Measurements from ENCODE around the gene PASK.

PASK gene

DNA sequence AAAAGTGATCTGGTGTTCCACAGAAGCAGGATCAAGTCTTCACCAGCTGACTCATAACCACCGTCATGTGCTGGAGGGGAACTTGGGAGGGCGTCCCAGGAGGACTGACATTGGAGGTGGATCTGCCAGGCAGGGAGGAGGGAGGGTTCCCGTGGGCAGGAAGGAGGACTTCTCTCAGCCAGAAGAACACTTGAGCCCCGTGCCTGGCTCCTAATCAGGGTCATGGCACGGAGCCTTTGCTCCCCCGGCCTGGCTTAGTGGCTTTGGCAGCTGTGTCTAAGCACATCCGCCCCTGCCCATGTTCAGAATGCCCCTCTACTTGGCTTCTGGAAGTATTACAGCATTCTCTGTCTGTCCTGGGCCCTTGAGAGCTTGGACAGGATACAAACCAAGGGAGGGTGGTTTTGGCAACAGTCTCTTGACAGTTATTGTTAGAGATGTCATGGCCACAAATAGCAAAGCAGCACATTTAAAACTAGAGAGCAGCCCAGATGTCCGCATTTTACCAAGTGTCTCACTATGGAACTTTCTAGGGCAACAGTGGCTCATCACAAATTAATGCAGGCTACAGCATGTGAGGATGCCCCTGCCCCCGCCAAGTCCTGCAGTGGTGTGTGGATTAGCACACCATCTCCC, 12.5 kb upstream of the PASK start:
- Histone ChIP-seq H3K4me2 (ENCODE audit: low read length) (no peak overlapping the region), H3K9ac (no peak overlapping the region), H3K27ac (no peak overlapping the region), H3K4me1 (peaks cover 4% of the 10 kb centered on the region), H3K9me3 (ENCODE audit: control insufficient read depth, low read length) (no peaks in the 10 kb centered on the region), H2AFZ (no peak overlapping the region), H3K36me3 (ENCODE audit: control insufficient read depth, insufficient read depth, low read length) (no peaks in the 10 kb centered on the region), H3K79me2 (no peaks in the 10 kb centered on the region), H3K27me3 (ENCODE audit: control insufficient read depth, insufficient read depth, low read length) (no peaks in the 10 kb centered on the region), H3K4me3 (ENCODE audit: low read depth, low read length) (no peak overlapping the region)
- TF ChIP-seq, protein P1, sequence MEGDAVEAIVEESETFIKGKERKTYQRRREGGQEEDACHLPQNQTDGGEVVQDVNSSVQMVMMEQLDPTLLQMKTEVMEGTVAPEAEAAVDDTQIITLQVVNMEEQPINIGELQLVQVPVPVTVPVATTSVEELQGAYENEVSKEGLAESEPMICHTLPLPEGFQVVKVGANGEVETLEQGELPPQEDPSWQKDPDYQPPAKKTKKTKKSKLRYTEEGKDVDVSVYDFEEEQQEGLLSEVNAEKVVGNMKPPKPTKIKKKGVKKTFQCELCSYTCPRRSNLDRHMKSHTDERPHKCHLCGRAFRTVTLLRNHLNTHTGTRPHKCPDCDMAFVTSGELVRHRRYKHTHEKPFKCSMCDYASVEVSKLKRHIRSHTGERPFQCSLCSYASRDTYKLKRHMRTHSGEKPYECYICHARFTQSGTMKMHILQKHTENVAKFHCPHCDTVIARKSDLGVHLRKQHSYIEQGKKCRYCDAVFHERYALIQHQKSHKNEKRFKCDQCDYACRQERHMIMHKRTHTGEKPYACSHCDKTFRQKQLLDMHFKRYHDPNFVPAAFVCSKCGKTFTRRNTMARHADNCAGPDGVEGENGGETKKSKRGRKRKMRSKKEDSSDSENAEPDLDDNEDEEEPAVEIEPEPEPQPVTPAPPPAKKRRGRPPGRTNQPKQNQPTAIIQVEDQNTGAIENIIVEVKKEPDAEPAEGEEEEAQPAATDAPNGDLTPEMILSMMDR (IDR thresholded peaks at IDR 0.05) = no peak

DNA sequence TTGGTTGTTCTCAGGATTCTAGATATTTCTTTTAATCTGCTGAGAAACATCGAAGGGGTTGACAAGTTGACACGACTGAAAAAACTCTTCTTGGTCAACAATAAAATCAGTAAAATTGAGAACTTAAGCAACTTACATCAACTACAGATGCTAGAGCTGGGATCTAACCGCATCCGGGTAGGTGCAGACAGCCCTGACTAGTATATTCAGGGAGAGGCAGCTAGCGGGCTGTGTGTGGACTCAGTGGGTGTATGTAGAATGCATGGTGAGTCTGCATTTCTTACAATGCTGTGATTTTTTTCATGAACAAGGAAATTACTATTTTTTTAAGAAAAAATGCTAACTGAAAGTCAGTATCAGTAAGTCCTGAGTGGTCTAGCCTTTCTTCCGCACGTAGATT, 11.0 kb upstream of the PASK start:
- peaks cover 4% of the 10 kb centered on the region for H3K4me1 ChIP-seq

GRCh38 chr2:241159116-241159515, 9.8 kb upstream of the PASK start:
- H3K4me2 ChIP-seq (ENCODE audit: low read length) = no peak overlapping the region
- H3K27me3 ChIP-seq (ENCODE audit: control insufficient read depth, insufficient read depth, low read length) = no peaks in the 10 kb centered on the region
- H3K79me2 ChIP-seq = no peaks in the 10 kb centered on the region
- no peak overlapping the region for H2AFZ ChIP-seq
- TF ChIP-seq, protein P1 (IDR thresholded peaks at IDR 0.05) = no peak
- no peaks in the 10 kb centered on the region for H3K36me3 ChIP-seq (ENCODE audit: control insufficient read depth, insufficient read depth, low read length)
- H3K4me3 ChIP-seq (ENCODE audit: low read depth, low read length) = no peak overlapping the region
- no peak overlapping the region for H3K9ac ChIP-seq
- H3K27ac ChIP-seq = no peak overlapping the region
- no peaks in the 10 kb centered on the region for H3K9me3 ChIP-seq (ENCODE audit: control insufficient read depth, low read length)
- H3K4me1 ChIP-seq = peaks cover 4% of the 10 kb centered on the region

More for the DNA sequence above, 11.0 kb upstream of the PASK start:
- Histone ChIP-seq H3K9ac (no peak overlapping the region), H3K4me2 (ENCODE audit: low read length) (no peak overlapping the region), H3K79me2 (no peaks in the 10 kb centered on the region), H3K36me3 (ENCODE audit: control insufficient read depth, insufficient read depth, low read length) (no peaks in the 10 kb centered on the region), H3K4me3 (ENCODE audit: low read depth, low read length) (no peak overlapping the region), H2AFZ (no peak overlapping the region), H3K27me3 (ENCODE audit: control insufficient read depth, insufficient read depth, low read length) (no peaks in the 10 kb centered on the region), H3K27ac (no peak overlapping the region), H3K9me3 (ENCODE audit: control insufficient read depth, low read length) (no peaks in the 10 kb centered on the region)
- TF ChIP-seq, protein P1 (IDR thresholded peaks at IDR 0.05) = no peak

- H3K27me3 ChIP-seq (ENCODE audit: control insufficient read depth, insufficient read depth, low read length) = no peaks in the 10 kb centered on the region
- no peak overlapping the region for H2AFZ ChIP-seq
- no peak overlapping the region for H3K4me3 ChIP-seq (ENCODE audit: low read depth, low read length)
- H3K36me3 ChIP-seq (ENCODE audit: control insufficient read depth, insufficient read depth, low read length) = no peaks in the 10 kb centered on the region
- H3K4me1 ChIP-seq = peaks cover 4% of the 10 kb centered on the region
- H3K9me3 ChIP-seq (ENCODE audit: control insufficient read depth, low read length) = no peaks in the 10 kb centered on the region
- TF ChIP-seq, protein P1 (IDR thresholded peaks at IDR 0.05) = no peak
- no peaks in the 10 kb centered on the region for H3K79me2 ChIP-seq
- H3K9ac ChIP-seq = no peak overlapping the region
- H3K27ac ChIP-seq = no peak overlapping the region
- H3K4me2 ChIP-seq (ENCODE audit: low read length) = no peak overlapping the region
Measured at GRCh38 chr2:241158546-241158900, 9.3 kb upstream of the PASK start.

DNA sequence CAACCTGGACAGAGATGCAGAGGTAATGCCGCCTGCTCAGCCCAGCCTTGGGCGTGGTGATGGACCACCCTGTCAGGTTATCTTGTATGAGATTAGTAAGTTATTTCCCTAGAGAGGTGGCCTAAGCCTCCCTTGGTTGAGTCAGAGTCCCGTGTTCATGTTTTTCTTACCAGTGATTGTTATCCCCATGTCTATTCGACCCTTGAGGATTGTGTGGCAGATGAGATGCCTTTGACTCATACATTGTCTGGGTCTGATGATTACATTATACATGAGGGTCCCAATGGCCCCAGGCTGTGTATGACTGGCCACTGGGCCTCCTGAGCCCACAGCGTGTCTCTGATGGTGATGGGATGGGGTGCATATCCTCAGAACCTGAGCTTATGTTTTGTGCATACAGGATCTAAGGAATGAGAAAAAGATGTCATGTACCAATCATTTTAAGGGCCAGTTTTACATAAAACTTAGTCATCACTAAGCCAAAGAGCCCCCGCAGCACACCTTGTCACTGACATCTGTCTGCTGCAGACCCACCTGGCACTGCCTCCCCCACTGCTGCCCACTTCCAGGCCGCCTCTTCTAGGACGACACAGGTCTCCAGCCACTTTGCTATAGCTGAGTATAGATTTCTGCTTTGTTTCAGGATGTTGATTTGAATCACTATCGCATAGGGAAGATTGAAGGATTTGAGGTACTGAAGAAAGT, 8.7 kb upstream of the PASK start:
- H2AFZ ChIP-seq = no peak overlapping the region
- TF ChIP-seq, protein P1 (IDR thresholded peaks at IDR 0.05) = no peak
- no peak overlapping the region for H3K4me2 ChIP-seq (ENCODE audit: low read length)
- H3K4me1 ChIP-seq = peaks cover 4% of the 10 kb centered on the region
- H3K9ac ChIP-seq = no peak overlapping the region
- H3K9me3 ChIP-seq (ENCODE audit: control insufficient read depth, low read length) = no peaks in the 10 kb centered on the region
- H3K36me3 ChIP-seq (ENCODE audit: control insufficient read depth, insufficient read depth, low read length) = no peaks in the 10 kb centered on the region
- no peaks in the 10 kb centered on the region for H3K79me2 ChIP-seq
- H3K27me3 ChIP-seq (ENCODE audit: control insufficient read depth, insufficient read depth, low read length) = no peaks in the 10 kb centered on the region
- no peak overlapping the region for H3K27ac ChIP-seq
- H3K4me3 ChIP-seq (ENCODE audit: low read depth, low read length) = no peak overlapping the region
